Activated naive CD8-positive, alpha-beta T cell treated with anti-CD3 and anti-CD28 coated beads, Interleukin-2, amount 50 U/mL, for 16 hours (primary cell): ENCODE measurements around the gene DGCR6.
"Not testable (repeated sequence)": the region's sequence is repeated elsewhere in the genome, so short reads cannot be mapped to it uniquely, and the experiment has no call there.

ENCODE experiments used
- DNase-seq: peaks from one replicate; pipeline ENCODE4 v3.0.0-alpha.2; 2020; ENCODE audit warnings: low read depth, low spot score

The DGCR6 gene

DNA sequence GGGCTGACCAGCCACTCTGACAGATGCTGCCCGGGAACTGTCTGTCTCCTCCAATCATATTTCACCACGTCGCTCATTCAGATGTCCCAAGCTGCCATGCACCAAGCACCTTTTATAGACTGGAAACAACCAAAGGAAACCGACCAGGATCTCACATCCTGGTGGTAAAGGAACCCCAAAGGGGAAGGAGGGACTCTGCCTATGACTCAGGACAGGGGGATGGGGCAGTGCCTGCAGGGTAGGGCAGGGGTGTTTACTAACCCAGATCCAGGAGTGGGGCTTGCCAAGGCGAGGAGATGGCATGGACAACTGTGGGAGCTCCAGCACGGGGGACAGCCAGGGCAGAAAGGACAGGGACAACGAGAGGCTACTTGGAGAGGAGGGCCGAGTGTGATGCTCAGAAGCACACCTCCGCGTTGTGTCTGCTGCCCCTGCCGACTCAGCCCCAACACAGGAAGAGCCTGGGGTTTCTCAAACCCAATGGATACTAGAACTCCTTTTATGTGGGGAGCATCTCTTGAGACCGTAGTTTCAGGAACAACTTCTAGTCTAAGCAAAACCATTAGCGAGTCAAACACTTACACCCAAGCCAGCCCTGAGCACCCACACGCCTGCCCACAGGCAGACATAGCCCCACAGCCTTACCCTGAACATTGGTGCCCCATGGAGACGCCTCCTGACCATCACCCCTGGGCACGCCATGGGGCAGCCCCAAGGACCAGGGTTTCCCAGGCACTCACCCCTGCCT, 26.0 kb downstream of the DGCR6 start:
- DNase-seq: no peak

DNA sequence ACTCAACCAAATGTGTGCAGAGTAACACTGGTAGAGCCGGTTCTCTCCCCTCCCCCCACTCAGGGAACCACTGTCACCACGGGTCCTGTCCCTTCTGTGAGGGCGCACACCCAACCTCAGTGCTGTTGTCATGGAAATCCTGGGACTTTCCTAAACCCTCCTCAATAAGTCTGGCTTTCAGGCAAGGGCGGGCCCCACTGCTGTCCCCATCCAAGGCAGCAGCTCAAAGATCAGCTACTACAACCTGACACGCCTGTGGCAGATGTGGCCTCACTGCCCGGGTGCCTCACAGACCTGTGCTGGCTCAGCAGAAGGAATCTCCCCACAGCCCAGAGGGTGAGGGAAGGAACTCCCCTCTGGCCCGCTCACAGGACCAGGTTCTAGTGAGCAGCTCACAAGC, 27.8 kb downstream of the DGCR6 start:
- DNase-seq: no peak

DNA sequence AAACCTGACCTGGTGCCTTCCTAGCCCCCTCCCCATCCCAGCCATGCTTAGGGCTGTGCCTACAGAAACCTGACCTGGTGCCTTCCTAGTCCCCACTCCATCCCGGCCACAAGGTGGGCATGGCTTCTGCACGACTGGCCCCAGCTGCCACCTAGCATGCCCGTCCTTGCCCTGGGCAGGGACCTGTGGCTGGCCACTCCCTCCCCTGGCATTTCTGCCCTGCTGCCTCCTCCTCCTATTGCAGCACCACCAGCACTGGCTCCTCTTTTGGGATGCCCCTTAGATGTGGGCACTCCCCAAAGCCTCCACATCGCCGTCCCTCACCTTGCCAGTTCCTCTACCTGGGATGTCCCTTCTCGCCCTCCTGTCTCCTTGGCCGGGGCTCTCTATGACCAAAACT, 28.6 kb downstream of the DGCR6 start:
- not testable (repeated sequence) for DNase-seq

DNA sequence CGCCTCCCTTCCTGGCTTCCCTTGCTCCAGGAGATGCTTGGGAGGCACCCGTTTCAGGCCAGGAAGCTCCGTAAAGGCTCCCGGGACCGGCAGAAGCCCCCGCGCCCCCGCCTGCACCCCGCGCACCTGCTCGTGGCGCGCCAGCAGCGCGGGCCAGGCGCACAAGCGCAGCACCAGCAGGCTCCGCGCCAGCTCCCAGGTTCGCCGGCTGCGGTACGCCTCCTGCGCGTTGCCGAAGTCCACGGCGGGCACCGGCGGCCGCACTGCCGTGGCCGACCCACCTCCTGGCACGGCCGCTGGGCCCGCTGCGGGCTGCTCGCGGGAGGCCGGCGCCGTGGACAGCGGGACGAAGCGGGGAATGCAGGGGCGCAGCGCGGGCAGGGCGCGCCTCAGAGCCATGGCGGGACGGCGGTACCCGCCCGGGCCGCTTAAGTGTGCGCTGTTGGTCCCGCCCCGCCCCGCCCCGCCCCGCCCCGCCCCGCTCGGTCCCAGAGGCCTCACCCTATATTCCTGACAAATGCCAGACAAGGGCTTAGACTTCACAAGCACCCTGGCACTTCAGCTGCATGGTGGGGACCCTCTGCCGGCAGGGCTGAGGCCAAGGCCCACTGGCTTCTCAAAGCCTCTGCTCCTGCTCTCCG, 29.9 kb downstream of the DGCR6 start, which contains the start of gene PRODH:
TSS of gene PRODH (minus strand) at position 405 of the 641 bp plus-strand sequence. CDS start at position 399, 6 bp downstream.
- DNase-seq: no peak

DNA sequence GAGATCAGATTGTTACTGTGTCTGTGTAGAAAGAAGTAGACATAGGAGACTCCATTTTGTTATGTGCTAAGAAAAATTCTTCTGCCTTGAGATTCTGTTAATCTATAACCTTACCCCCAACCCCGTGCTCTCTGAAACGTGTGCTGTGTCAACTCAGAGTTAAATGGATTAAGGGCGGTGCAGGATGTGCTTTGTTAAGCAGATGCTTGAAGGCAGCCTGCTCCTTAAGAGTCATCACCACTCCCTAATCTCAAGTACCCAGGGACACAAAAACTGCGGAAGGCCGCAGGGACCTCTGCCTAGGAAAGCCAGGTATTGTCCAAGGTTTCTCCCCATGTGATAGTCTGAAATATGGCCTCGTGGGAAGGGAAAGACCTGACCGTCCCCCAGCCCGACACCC, 32.6 kb downstream of the DGCR6 start:
- not testable (repeated sequence) for DNase-seq

DNA sequence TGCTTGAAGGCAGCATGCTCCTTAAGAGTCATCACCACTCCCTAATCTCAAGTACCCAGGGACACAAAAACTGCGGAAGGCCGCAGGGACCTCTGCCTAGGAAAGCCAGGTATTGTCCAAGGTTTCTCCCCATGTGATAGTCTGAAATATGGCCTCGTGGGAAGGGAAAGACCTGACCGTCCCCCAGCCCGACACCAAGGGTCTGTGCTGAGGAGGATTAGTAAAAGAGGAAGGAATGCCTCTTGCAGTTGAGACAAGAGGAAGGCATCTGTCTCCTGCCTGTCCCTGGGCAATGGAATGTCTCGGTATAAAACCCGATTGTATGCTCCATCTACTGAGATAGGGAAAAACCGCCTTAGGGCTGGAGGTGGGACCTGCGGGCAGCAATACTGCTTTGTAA, 41.0 kb downstream of the DGCR6 start:
- DNase-seq: not testable (repeated sequence)

DNA sequence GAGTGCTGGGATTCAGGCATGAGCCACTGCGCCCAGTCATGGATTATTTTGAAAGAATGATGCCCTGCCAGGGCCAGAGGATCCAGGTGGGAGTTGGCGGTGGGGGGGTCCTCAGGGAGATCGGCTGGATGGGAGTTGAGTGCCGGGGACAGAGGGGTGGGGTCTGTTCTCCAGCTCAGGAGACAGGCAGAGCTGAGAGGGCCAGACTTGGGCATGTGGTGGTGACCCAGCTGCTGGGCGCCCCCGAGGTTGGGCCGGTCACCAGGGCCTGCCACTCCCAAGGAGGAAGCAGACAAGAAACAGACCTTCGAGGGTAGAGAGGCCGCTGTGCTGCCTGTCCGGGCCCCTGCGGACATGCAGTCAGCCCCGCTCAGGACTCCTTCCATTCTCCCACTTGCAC, 41.8 kb downstream of the DGCR6 start:
- DNase-seq: no peak

DNA sequence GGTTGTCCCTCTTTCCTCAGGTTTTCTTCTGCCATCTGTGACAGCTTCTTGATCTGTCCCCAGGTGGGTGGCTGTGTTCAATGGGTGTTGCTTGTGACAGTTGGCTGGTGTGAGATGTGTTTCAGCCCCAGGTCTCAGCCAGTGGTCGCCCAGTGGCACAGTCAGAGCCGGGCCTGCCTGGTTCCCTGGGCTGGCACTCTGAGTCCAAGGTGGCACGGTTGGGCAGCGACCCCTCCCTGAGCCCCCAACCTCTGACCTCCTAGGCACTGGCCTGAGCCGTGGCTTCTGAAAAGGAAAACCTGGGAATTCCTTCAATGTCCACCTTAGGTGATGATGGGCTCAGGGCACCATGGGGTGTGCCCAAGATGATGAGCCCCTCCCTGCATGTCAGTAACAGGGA, 44.0 kb downstream of the DGCR6 start:
- no peak for DNase-seq

DNA sequence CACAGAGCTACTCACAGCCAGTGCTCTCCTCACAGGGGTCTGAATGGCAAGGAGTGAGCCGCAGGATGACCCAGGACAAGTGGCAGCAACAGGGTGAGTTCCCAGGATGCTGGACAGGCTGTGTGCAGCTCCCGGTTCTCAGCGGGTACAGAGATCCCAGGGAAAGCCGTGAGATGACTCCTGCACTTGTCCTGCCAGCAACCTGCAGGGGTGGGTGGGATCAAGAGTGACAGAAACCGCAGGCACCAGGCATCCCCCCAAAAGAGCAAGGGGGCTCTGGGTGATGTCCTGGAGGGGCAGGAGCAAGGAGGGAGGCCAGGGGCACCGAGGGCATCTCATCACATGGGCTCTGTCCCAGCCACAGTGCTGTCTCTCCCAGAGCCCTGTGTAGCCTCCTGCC, 45.9 kb downstream of the DGCR6 start:
- DNase-seq: no peak

DNA sequence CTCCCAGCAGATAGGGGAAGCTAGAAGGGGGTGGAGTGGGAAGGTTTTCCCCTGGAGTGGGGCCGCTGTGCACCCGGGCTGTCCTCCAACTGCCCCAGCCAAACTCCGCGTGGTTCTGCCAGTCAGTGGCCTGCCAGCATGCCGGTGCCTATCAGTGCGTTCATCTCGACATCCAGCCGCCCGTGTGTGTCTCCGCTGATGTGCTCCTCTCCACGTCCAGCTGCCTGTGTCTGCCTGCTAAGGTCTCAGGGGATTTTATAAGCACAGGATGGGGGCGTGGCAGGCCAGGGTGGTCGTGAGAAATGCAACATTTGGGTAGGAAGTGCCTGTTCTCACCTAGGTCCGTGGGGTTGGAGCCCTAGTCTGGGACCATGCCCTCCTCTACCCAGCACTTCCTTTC, 47.0 kb downstream of the DGCR6 start:
- DNase-seq: not testable (repeated sequence)

DNA sequence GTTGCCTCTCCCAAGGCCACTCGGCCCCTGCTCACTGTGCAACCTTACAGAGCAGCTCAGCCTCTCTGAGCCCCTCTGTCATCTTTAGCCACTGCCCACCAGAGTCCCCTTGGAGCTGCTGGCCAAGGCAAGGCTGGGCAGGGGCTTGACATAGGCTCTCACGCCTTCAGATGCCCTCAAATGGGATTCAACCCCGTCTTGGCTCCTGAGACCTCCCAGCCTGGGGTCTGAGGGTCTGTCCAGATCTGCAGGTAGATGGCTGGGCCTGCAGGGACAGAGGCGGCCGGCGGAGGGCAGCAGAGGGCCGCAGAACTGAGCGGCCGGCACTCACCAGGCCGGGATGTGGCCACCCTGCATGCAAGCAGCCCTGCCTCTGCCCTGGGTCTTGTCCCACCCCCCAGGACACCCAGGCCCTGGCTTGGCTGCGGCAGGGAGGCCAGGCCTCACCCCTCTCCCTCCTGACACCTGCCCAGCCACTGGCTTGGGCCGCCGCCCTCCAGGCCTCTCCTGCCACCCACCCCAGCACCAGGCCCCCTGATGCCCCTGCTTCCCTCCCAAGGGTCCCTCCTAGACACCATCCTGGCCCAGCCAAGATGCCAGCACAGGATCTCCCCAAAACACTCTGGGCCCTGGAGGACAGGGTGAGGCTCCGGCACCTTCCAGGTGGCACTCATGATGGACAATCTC, 48.3 kb downstream of the DGCR6 start:
- DNase-seq: peak; percentile 32

DNA sequence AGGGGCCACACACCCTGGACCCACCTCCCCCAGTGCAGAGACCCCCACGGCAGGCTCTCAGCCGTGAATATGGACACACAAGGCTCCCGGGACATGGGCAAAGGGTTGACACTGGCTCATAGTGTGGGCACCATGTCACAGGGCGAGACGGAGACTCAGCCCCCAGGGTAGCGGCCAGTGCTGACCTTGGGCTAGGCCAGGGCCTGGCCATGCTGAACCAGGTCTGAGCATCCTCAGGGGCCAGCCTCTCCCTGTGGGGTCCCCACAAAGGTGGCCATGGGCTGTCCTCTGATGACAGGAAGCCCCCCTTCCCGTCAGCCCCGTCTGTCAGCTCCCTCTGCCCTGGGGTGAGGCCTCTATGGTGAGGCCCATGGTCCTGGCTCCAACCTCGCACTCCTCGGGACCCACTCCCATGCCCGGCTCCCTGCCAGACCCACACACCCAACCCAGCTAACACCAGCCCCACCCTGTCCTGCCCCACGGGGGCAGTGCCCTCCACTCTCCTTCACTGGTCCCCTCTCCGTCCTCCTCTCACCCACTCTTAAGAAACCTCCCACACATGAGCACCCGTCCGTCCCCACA, 49.0 kb downstream of the DGCR6 start:
- DNase-seq: no peak

DNA sequence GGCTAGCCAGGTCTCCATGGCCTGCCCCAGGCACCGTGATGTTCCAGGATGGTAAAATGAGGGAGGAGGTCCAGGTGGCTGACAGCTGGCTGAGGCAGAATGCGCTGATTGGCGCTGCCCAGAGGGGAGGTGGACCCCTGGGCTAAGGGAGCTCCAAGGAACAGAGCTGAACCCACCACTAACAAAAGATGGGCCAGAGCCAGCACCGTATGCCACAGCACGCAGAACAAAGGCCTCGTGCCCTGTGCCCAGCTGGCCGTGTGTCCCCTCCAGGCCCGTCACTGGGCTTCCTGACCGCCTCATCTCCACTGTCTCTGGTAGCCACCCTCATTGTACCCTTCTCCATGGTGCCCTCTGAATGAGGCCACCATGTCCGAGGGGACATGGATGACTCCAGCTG, 49.6 kb downstream of the DGCR6 start:
- DNase-seq: no peak

DNA sequence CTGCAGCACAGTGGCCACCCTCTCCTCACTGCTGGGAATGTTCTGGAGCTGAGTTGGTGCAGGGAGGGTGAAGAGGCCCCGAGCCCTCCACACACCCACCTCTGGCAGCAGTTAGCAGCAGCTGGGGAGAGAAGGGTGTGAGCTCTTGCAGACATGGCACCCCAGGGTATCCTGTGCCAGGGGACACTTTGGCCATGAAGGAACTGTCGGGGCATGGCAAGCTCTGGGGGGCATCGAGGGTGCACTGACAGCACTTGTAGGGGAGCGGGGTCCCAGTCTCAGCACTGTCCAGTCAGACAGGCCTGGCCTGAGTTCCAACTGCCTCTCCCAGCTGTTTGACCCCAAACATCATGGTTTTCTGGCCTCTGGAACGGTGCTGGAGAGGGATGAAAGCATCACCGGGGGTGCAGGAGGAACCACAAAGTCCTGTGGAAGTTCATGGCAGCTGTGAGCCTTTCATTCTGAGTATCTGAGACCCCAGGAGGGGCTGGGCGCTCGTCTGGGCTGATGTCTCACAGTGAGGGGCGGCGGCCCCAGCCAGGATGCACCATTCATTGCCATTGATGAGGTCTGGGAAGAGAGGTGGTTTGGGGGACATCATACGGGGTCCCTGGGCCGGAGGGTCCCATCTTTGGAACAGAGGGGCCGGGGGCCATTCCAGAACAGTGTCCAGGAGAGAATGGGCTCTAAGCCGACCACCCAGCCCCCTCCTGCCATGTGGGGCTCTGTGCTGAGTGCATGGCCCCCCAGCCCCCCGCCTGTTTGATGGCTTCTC, 50.2 kb downstream of the DGCR6 start:
- not testable (repeated sequence) for DNase-seq

DNA sequence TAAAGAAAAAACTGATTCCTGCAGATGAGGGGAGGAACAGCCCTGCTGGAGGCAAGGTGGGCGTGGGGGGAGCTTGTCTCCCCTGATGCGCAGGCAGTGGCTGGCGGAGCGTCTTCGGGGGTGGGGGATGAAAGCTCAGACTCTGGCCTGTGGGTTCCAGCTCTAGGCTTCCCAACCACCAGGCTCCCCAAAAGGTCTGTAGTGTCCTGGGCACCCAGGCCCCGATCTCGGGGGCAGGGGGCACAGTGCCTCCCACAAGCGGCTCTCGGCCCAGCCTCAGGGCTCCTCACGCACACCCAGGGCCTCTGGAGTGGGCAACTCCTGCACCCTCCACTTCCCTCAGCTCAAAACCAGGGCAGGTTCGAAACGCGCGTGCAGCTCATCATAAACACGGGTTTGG, 50.8 kb downstream of the DGCR6 start:
- not testable (repeated sequence) for DNase-seq

DNA sequence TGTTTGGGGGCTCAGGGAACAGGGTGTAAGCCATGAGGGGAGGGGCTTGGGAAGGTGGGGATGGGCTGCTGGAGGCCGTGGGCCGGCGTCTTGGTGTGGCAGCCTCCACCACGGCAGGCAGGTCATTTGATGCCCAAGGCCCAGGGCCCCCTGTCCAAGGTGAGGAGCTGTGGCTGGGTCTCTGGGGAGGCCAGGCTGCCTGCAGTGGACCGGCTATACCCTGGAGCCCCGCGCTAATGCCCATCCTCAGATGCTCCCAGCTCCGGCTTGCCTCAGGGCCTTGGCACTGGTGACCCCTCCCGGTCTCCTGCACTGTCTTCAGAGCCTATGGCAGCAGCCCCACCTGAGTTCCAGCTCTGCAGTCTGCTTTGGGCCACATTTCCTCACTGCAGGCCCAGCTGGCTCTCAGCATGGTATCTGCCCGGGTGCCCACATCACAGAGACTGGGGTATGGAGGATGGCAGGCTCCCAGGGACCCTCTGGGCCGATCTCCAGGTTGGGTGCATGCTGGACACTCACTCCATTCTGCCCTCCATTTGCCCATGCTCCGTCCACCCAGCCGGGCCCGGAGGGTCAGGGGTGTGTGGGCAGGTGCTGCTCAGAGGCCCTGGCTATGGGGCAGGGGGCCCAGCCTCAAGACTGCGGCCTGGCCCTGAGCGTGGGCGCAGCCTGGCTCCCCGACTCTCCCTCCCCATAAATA, 51.7 kb downstream of the DGCR6 start:
- DNase-seq: not testable (repeated sequence)

DNA sequence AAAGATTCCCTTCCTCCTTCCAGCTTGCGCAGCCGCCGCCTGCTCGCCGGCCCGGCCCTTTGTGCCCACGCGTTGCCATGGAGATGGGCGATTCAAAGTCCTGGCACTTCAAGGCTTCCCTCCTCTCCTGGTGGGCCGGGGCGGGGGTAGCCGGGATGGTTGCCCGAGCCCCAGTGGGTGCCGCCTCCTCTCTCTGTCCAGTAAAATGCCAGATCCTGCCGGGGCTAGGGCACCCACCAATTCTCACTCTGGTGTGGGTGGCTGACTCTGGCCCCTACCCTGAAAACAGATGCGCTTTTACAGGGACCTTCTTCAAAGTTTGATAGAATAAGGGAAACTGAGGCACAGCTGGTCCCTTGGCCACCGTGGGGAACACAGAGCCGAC, 52.2 kb downstream of the DGCR6 start:
- DNase-seq: not testable (repeated sequence)

DNA sequence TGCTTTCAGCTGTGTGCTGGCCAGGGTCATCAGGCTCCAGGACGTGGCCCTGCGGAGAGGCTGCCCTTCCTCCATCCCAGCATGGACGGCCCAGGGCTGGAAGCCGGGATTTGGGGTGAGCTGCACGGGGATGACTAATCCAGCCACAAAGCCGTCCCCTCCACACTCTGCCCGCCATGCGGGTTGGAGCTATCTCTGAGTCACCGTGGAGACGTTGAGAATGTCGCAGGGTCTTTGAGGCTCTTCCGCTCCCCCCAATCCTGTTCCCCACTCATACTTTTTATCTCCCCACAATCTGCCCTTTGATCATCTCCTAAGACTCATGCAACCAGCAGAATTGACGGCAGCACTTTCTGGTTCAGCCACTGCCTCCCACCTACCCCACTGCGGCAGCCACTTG, 52.6 kb downstream of the DGCR6 start:
- DNase-seq: not testable (repeated sequence)

DNA sequence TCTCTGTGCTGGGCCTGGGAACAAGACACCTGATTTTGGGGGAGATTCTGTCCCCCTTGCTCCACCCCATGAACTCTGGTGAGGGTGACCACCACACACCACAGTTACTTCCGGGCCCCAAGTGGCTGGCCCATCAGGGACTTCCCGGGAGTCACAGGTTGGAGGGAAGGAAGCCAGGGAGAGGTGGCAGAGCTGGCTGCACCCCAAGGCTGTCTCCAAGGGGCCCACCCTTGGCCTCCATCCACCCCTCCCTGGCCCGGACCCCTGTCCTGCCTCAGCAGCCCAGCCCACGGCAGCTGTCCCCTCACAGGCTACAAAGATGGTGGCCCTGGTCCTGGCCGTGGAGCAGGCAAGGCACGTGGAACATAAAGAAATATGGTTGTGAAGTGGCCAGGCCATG, 53.1 kb downstream of the DGCR6 start:
- DNase-seq: not testable (repeated sequence)

DNA sequence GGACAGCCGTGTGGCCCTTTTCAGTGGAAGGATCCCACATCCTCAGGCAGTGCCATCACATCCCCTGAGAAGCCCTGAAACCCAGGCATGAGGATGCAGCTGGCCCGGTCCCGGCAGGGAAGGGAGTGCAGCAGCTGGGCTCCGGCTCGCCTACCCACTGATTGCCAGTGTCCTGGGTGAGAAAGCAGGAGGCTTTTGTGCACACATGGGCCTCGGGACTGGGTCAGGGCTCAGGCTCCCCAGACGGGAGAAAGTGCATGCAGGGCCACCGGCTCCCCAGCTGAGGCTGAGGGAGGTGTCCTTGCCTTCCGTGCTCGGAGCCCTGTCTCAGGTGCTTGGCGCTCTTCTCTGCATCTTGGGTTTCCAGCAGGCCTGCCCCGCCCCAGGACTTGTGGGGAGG, 53.6 kb downstream of the DGCR6 start:
- DNase-seq: not testable (repeated sequence)
